B cell (primary cell): ENCODE data around the gene ARHGAP31. TPM values are rescaled to one million over a fixed set of nuclear protein-coding genes. Genes with fewer than 3 reads are reported as not detected.
A peak's percentile ranks its signal among the peaks of the same experiment; 100 is the strongest.

Experiments used
- ATAC-seq: fragments of 200-7000 bp; cut with Tn5 transposase; one replicate; pipeline ENCODE4 v1.10.0; 2021; ENCODE audit warnings: low read depth, mild to moderate bottlenecking, moderate number of reproducible peaks, moderate library complexity
- CTCF ChIA-PET: fragments of 350-600 bp; sonication (Branson Sonifier 250); formaldehyde crosslinking; loops from one replicate; lab custom pipeline; 2021; ENCODE audit warnings: antibody characterized with exemption, inconsistent platforms; lab: Charles Lee
- POLR2A ChIA-PET: fragments of 350-600 bp; sonication (Branson Sonifier 250); formaldehyde crosslinking; loops from one replicate; lab custom pipeline; 2021; ENCODE audit warnings: antibody characterized with exemption; lab: Charles Lee
- DNase-seq: peaks from one replicate; pipeline ENCODE4 v3.0.0; 2013
- H2AFZ ChIP-seq: 2 replicates; pipeline ENCODE4 v1.6.1; 2012; ENCODE audit warnings: mild to moderate bottlenecking, low read depth, low read length; ENCODE audit not compliant: insufficient read depth, poor library complexity, severe bottlenecking
- H3K27ac ChIP-seq, 2 donors: 1 replicate in 1 of 2; 2 replicates in 1 of 2; pipeline ENCODE4 v1.5.1; 2012 to 2013; ENCODE audit warnings: low read length in 2 of 2, mild to moderate bottlenecking in 2 of 2, moderate library complexity in 1 of 2
- H3K27me3 ChIP-seq, 4 experiments: fragments of 200-600 bp in 1 of 4; sonication (generic) in 1 of 4; replicated peaks in 1 of 4; 1 replicate in 2 of 4; 2 replicates in 2 of 4; pipeline versions ENCODE4 v1.6.1 to v1.7.0; 2013 to 2016; ENCODE audit warnings: low read length in 3 of 4, mild to moderate bottlenecking in 2 of 4, mixed read lengths in 1 of 4, moderate library complexity in 1 of 4; ENCODE audit not compliant: insufficient read depth in 4 of 4, control insufficient read depth in 3 of 4; ENCODE audit errors: control extremely low read depth in 1 of 4
- H3K36me3 ChIP-seq, 2 experiments: replicated peaks in 1 of 2; 1 replicate in 1 of 2; 2 replicates in 1 of 2; pipeline versions ENCODE4 v1.6.1 to v1.7.1; 2013; ENCODE audit warnings: low read length in 1 of 2; ENCODE audit not compliant: insufficient read depth in 2 of 2, control insufficient read depth in 1 of 2; ENCODE audit errors: control extremely low read depth in 1 of 2, extremely low read depth in 1 of 2
- H3K4me1 ChIP-seq, 2 donors: fragments of 200-600 bp in 1 of 2; sonication (generic) in 1 of 2; 1 replicate in 1 of 2; 2 replicates in 1 of 2; pipeline versions ENCODE4 v1.5.1 to v1.6.1; 2013 to 2017; ENCODE audit warnings: low read length in 2 of 2; ENCODE audit not compliant: control insufficient read depth in 2 of 2, insufficient read depth in 2 of 2
- H3K4me2 ChIP-seq: replicated peaks from 2 replicates; pipeline ENCODE3; 2012; ENCODE audit warnings: mild to moderate bottlenecking, low read depth, low read length; ENCODE audit not compliant: poor library complexity, severe bottlenecking
- H3K4me3 ChIP-seq, 5 experiments: fragments of 200-600 bp in 1 of 5; sonication (generic) in 1 of 5; 1 replicate in 3 of 5; 2 replicates in 2 of 5; pipeline versions ENCODE4 v1.5.1 to v1.7.0; 2011 to 2016; ENCODE audit warnings: low read length in 4 of 5, mild to moderate bottlenecking in 4 of 5, low read depth in 2 of 5, control low read depth in 1 of 5, moderate library complexity in 1 of 5; ENCODE audit not compliant: insufficient read depth in 1 of 5; ENCODE audit errors: control extremely low read depth in 1 of 5, extremely low read depth in 1 of 5
- H3K79me2 ChIP-seq: fragments of 200-600 bp; sonication (generic); one replicate; pipeline ENCODE4 v1.6.0; 2016; ENCODE audit warnings: low read length; ENCODE audit not compliant: control insufficient read depth, insufficient read depth
- H3K9ac ChIP-seq: fragments of 200-600 bp; sonication (generic); 2 replicates; pipeline ENCODE4 v1.6.1; 2017; ENCODE audit warnings: mild to moderate bottlenecking, low read length, moderate library complexity
- H3K9me3 ChIP-seq, 3 donors: one replicate each; pipeline versions ENCODE4 v1.6.1 to v1.7.1; 2013; ENCODE audit warnings: low read length in 2 of 3; ENCODE audit not compliant: control insufficient read depth in 2 of 3, insufficient read depth in 1 of 3; ENCODE audit errors: control extremely low read depth in 1 of 3
- H4K20me1 ChIP-seq: 2 replicates; pipeline ENCODE4 v1.6.0; 2012; ENCODE audit warnings: mild to moderate bottlenecking, low read length; ENCODE audit not compliant: insufficient read depth, control insufficient read depth, poor library complexity, severe bottlenecking
- H3K27ac Mint-ChIP-seq: one replicate; pipeline ENCODE4 v1.8.0; 2021; ENCODE audit warnings: mixed read lengths
- H3K27me3 Mint-ChIP-seq: one replicate; pipeline ENCODE4 v1.8.0; 2021; ENCODE audit warnings: mixed read lengths
- H3K4me1 Mint-ChIP-seq: one replicate; pipeline ENCODE4 v1.8.0; 2021; ENCODE audit warnings: mixed read lengths
- H3K4me3 Mint-ChIP-seq: one replicate; pipeline ENCODE4 v1.8.0; 2021; ENCODE audit warnings: mixed read lengths
- H3K9me3 Mint-ChIP-seq: one replicate; pipeline ENCODE4 v1.8.0; 2022; ENCODE audit warnings: mixed read lengths; ENCODE audit not compliant: insufficient read depth
- EZH2 ChIP-seq: IDR thresholded peaks from 2 replicates; pipeline ENCODE4 v1.6.1; 2012; ENCODE audit warnings: borderline replicate concordance, low read depth, mild to moderate bottlenecking, moderate library complexity, low read length; ENCODE audit not compliant: insufficient read depth, poor library complexity, severe bottlenecking
- WGBS: methylation state at CpG from one replicate; pipeline ENCODE4 v1.1.5; 2013; ENCODE audit warnings: missing lambda C conversion rate; ENCODE audit not compliant: insufficient coverage; 5-methylcytosine and 5-hydroxymethylcytosine counted together
- intact Hi-C: fragments of 100-400 bp; cut with micrococcal nuclease; formaldehyde crosslinking; loops from one replicate; pipeline ENCODE4 v1.10.0; 2022
- polyA plus RNA-seq: library from polyadenylated mRNA; depleted of rRNA; stranded (reverse); fragments of >200 nt; gene quantifications from 2 replicates; pipeline ENCODE4 v1.2.3, GENCODE V29; 2012
- total RNA-seq, 2 donors: library from RNA; stranded (reverse); fragments of 120-200 nt in 1 of 2; gene quantifications; 1 replicate in 1 of 2; 2 replicates in 1 of 2; pipeline versions ENCODE4 v1.2.3 to v1.2.4, GENCODE V29; 2013 to 2022
- TF ChIP-seq, protein P1 (sequence below): fragments of 200-600 bp; IDR thresholded peaks from one replicate; pipeline ENCODE4 v1.8.0; 2022; ENCODE audit warnings: antibody characterized with exemption, mild to moderate bottlenecking

Gene ARHGAP31
- total and polyA plus RNA-seq, 2 donors (not counting 1 experiment from before 2014, with no cell fraction given) = 3.5 to 7.8 TPM

DNA sequence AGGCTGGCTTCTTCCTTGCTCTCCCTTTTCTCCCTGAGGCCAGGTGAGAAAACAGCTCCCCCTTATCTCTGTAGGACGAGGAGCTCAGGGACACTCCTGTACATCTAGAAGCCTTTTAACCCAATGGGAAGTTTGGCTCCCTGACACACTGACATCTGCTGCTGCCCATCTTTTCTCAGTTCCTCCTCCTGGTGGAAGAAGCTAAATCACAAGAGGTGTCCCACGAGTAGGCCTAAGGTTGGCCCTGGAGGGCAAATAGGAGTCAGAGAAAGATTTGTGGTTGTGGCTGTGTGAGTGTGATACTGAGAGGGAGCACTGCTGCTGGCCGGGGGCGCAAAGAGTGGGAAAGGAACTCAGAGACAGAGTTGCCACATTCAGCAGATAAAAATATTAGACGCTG is 49.5 kb downstream of the ARHGAP31 start:
- H3K4me1 Mint-ChIP-seq = peaks cover 16% of the 10 kb centered on the region
- no peaks in the 10 kb centered on the region for H3K27me3 Mint-ChIP-seq
- no peak overlapping the region for H3K4me2 ChIP-seq
- no peak overlapping the region for H3K27ac ChIP-seq
- CTCF ChIA-PET = interaction anchor here (1.0 to 1.3 kb wide), 2 partner anchors 9 to 68 kb away, joined by 3 to 6 read pairs; no protein-coding TSS in a partner anchor
- H4K20me1 ChIP-seq = no peaks in the 10 kb centered on the region
- TF ChIP-seq, protein P1, sequence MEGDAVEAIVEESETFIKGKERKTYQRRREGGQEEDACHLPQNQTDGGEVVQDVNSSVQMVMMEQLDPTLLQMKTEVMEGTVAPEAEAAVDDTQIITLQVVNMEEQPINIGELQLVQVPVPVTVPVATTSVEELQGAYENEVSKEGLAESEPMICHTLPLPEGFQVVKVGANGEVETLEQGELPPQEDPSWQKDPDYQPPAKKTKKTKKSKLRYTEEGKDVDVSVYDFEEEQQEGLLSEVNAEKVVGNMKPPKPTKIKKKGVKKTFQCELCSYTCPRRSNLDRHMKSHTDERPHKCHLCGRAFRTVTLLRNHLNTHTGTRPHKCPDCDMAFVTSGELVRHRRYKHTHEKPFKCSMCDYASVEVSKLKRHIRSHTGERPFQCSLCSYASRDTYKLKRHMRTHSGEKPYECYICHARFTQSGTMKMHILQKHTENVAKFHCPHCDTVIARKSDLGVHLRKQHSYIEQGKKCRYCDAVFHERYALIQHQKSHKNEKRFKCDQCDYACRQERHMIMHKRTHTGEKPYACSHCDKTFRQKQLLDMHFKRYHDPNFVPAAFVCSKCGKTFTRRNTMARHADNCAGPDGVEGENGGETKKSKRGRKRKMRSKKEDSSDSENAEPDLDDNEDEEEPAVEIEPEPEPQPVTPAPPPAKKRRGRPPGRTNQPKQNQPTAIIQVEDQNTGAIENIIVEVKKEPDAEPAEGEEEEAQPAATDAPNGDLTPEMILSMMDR = no peak
- TF ChIP-seq EZH2 = no peak
- H3K79me2 ChIP-seq = peaks cover 9% of the 10 kb centered on the region
- WGBS = no CpG with 5 or more reads among the region's 5 CpGs
- peak; percentile 40 for DNase-seq
- intact Hi-C loops = no loop called here
- ATAC-seq = peak; percentile 45
- POLR2A ChIA-PET = no interaction called here
- no peak overlapping the region for H3K27ac Mint-ChIP-seq
- no peaks in the 10 kb centered on the region for H3K9me3 Mint-ChIP-seq
- H3K36me3 ChIP-seq = no peaks in the 10 kb centered on the region
- H3K27me3 ChIP-seq = no peaks in the 10 kb centered on the region
- no peak overlapping the region for H3K4me3 Mint-ChIP-seq
- H3K4me1 ChIP-seq = peaks cover 4 to 7% of the 10 kb centered on the region in 2 donors
- no peak overlapping the region for H2AFZ ChIP-seq
- peak overlapping the region; percentile 10 for H3K9ac ChIP-seq
- no peak overlapping the region for H3K4me3 ChIP-seq
- no peaks in the 10 kb centered on the region for H3K9me3 ChIP-seq

- Histone ChIP-seq H3K4me3 (no peak overlapping the region), H2AFZ (no peak overlapping the region), H3K9me3 (no peaks in the 10 kb centered on the region), H3K27me3 (no peaks in the 10 kb centered on the region), H3K9ac (no peak overlapping the region), H3K4me1 (peaks cover 0 to 11% of the 10 kb centered on the region in 2 donors), H3K36me3 (no peaks in the 10 kb centered on the region), H3K4me2 (no peak overlapping the region), H4K20me1 (no peaks in the 10 kb centered on the region), H3K27ac (no peak overlapping the region), H3K79me2 (peaks cover 9% of the 10 kb centered on the region)
- H3K27me3 Mint-ChIP-seq = no peaks in the 10 kb centered on the region
- DNase-seq (no peak), ATAC-seq (no peak)
- no peaks in the 10 kb centered on the region for H3K9me3 Mint-ChIP-seq
- POLR2A ChIA-PET = no interaction called here
- intact Hi-C loops = no loop called here
- TF ChIP-seq EZH2 = no peak
- TF ChIP-seq, protein P1 = no peak
- H3K4me1 Mint-ChIP-seq = peaks cover 20% of the 10 kb centered on the region
- CTCF ChIA-PET = interaction anchor here (0.6 to 1.1 kb wide), 5 partner anchors 9 to 335 kb away, joined by 3 to 4 read pairs (median 3); partner anchors contain the start of gene TEX55
- no peak overlapping the region for H3K27ac Mint-ChIP-seq
- 100% methylated on average over 1 of the region's 1 CpG for WGBS
- H3K4me3 Mint-ChIP-seq = no peak overlapping the region
Observed at GRCh38 chr3:119346076-119346496, 51.9 kb downstream of the ARHGAP31 start.
